AG09319 (cell line): Measurements from ENCODE around the gene CTH.

ENCODE experiments used
- DNase-seq: peaks from one replicate; pipeline ENCODE4 v3.0.0-alpha.2; 2010; ENCODE audit warnings: low read depth; ENCODE audit errors: extremely low read depth
- TF ChIP-seq, protein P1 (sequence below): IDR thresholded peaks from 2 replicates; pipeline ENCODE4 v1.5.1; 2011; ENCODE audit warnings: low read depth, mild to moderate bottlenecking, inconsistent platforms, low read length, moderate library complexity

The CTH gene

DNA sequence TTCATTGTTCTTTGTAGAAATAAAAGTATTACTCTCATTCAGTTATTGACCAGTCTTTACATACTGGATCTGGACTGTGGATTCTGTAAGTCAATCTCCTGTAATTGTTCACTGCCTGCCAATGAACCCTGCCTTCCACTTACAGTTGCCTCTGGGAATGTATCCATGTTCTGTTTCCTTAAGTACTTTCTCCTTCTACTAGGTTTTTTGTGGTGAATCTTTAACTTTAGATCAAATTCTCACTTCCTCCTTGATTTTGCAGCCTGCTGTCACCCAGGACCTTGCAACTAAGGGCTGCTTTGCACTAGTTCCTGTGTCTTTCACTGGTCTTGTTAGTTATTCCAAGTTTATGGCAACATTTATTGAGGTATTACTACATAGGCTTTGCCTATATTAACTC is 28.4 kb upstream of the CTH start:
- DNase-seq = no peak
- TF ChIP-seq, protein P1, sequence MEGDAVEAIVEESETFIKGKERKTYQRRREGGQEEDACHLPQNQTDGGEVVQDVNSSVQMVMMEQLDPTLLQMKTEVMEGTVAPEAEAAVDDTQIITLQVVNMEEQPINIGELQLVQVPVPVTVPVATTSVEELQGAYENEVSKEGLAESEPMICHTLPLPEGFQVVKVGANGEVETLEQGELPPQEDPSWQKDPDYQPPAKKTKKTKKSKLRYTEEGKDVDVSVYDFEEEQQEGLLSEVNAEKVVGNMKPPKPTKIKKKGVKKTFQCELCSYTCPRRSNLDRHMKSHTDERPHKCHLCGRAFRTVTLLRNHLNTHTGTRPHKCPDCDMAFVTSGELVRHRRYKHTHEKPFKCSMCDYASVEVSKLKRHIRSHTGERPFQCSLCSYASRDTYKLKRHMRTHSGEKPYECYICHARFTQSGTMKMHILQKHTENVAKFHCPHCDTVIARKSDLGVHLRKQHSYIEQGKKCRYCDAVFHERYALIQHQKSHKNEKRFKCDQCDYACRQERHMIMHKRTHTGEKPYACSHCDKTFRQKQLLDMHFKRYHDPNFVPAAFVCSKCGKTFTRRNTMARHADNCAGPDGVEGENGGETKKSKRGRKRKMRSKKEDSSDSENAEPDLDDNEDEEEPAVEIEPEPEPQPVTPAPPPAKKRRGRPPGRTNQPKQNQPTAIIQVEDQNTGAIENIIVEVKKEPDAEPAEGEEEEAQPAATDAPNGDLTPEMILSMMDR = no peak

GRCh38 chr1:70383483-70383882 is 27.6 kb upstream of the CTH start:
- DNase-seq = no peak
- TF ChIP-seq, protein P1 = no peak

- DNase-seq = no peak
- TF ChIP-seq, protein P1 = no peak
Observed at GRCh38 chr1:70384542-70384941, 26.5 kb upstream of the CTH start.

DNA sequence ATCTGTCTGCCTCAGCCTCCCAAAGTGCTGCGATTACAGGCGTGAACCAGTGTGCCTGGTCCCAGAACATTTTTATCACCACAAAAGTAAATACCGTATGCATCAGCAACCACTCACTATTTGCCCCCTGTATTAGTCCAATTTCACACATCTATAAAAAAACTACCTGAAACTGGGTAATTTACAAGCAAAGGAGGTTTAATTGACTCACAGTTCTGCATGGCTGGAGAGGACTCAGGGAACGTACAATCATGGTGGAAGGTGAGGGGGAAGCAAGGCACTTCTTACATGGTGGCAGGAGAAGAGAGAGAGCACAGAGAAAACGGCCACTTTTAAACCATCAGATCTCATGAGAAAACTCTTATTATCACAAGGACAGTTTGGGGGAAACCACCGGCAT is 25.6 kb upstream of the CTH start:
- TF ChIP-seq, protein P1 = no peak
- no peak for DNase-seq

DNA sequence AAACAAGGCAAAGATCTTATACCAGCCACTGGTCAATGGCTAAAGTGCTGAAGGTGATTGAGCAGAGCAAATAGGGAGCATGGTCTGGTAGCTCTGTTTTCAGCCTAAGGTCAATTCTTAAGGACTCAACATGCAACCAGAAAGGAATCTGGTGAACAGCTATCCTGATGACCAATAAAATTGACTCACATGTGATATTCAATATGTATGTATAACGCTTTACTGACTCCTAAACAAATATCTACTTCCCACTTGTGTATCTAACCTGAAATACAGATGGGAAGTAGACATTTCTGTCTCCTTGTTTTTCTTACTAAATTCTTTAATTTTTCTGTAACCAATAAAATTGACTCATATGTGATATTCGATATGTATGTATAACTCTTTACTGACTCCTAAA is 24.9 kb upstream of the CTH start:
- DNase-seq = no peak
- TF ChIP-seq, protein P1 = no peak

DNA sequence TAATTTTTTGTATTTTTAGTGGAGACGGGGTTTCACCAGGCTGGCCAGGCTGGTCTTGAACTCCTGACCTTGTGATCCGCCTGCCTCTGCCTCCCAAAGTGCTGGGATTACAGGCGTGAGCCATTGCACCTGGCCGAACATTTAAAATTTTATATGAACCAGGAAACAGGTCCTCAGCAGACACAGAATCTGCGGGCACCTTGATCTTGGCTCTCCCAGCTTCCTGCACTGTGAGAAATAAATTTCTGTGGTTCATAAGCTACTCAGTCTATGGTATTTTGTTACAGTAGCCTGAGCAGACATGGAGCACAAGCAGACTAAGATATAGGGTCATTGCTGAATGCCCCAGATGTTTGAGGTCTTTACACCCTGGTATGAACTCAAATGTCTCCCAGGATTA is 23.6 kb upstream of the CTH start:
- TF ChIP-seq, protein P1 = no peak
- no peak for DNase-seq

GRCh38 chr1:70392626-70393025 is 18.4 kb upstream of the CTH start:
- TF ChIP-seq, protein P1 = no peak

GRCh38 chr1:70396607-70397006 is 14.5 kb upstream of the CTH start:
- DNase-seq = no peak
- TF ChIP-seq, protein P1 = no peak

More at GRCh38 chr1:70392626-70393025, 18.4 kb upstream of the CTH start:
- no peak for DNase-seq
